SJSA1 (cell line): Measurements from ENCODE around the gene SUV39H2. TPM values are rescaled to one million over a fixed set of nuclear protein-coding genes. Genes with fewer than 3 reads are reported as not detected.
A peak's percentile ranks its signal among the peaks of the same experiment; 100 is the strongest.
"Not testable (repeated sequence)": the region's sequence is repeated elsewhere in the genome, so short reads cannot be mapped to it uniquely, and the experiment has no call there.

Experiments used
- DNase-seq, 2 experiments: peaks; one replicate each; pipeline ENCODE4 v3.0.0-alpha.2; 2015 to 2020; ENCODE audit warnings: low spot score in 2 of 2, low read depth in 1 of 2
- H3K27ac ChIP-seq: fragments of 250-450 bp; sonication (Bioruptor Pico); 2 replicates; pipeline ENCODE4 v1.5.1; 2020; ENCODE audit warnings: mild to moderate bottlenecking, moderate library complexity
- H3K27me3 ChIP-seq: fragments of 250-450 bp; sonication (Bioruptor Pico); replicated peaks from 2 replicates; pipeline ENCODE4 v1.5.1; 2020; ENCODE audit warnings: mild to moderate bottlenecking, moderate library complexity
- H3K36me3 ChIP-seq: fragments of 250-450 bp; sonication (Bioruptor Pico); 2 replicates; pipeline ENCODE4 v1.5.1; 2020; ENCODE audit warnings: mild to moderate bottlenecking
- H3K4me1 ChIP-seq: fragments of 250-450 bp; sonication (Bioruptor Pico); replicated peaks from 2 replicates; pipeline ENCODE4 v1.6.1; 2021; ENCODE audit warnings: mild to moderate bottlenecking
- H3K4me3 ChIP-seq: fragments of 250-450 bp; sonication (Bioruptor Pico); 2 replicates; pipeline ENCODE4 v1.5.1; 2020; ENCODE audit warnings: mild to moderate bottlenecking
- H3K9me3 ChIP-seq: fragments of 250-450 bp; sonication (Bioruptor Pico); replicated peaks from 2 replicates; pipeline ENCODE4 v1.5.1; 2020; ENCODE audit warnings: mild to moderate bottlenecking
- total RNA-seq: library from RNA; depleted of rRNA; stranded (reverse); fragments of >200 nt; shearing (Covaris generic); gene quantifications from 2 replicates; pipeline ENCODE4 v1.2.3, GENCODE V29; 2014

The SUV39H2 gene
- total RNA-seq, 1 experiment from 2014 or later, result 45.1 TPM

DNA sequence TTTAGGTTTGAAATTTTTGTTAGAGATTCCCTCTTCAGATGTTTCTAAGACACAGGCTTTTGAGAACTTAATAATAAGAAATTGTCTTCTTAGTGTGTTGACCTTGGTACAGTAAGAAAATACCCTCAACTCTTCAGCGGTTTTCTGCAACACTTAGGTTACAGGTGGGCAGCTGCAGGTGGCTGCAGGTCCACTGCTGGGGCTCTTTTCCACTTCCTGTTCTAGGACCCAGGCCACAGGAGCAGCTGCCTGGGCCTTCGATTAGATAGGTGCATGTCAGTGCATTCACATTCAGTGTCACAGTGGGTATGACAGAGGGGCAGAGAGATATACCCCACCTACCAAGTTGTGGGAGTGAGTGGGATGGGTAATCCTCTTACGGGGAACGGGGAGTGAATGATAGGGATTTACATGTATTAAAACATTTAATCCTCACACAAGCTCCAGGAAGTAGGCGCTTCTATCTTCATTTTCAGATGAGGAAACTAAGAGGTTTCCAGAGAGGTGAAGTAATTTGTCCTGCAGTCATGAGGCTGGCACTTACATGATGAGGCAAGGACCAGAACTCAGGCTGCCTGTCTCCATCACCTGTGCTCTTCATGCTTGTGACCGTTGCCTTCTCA is 20.2 kb upstream of the SUV39H2 start:
- Histone ChIP-seq H3K4me1 (no peaks in the 10 kb centered on the region), H3K36me3 (peaks cover 56% of the 10 kb centered on the region), H3K9me3 (no peaks in the 10 kb centered on the region), H3K4me3 (no peak overlapping the region), H3K27me3 (no peaks in the 10 kb centered on the region), H3K27ac (no peak overlapping the region)
- DNase-seq, result no peak

DNA sequence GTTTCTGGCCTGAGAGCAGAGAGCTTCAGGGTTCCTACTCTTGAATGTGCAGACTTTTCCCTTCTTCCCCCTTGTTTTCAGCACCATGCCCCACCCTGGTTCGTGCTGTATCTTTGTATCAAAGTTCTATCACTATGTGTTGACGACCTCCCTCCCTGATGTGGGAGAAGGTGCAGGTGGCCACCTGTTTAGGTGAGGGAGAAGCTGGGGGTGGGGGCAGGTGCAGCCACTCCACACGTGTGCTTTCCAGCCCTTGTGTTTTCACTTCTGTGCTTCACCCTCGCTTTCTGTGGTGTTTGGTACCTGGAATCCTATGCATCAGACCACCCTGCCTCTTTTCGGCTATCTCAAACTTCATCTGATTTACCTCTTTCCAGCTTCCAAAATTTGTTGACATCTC is 19.6 kb upstream of the SUV39H2 start:
- H3K36me3 ChIP-seq, result peaks cover 57% of the 10 kb centered on the region
- H3K9me3 ChIP-seq, result no peaks in the 10 kb centered on the region
- no peak for DNase-seq
- H3K4me3 ChIP-seq, result no peak overlapping the region
- H3K27ac ChIP-seq, result no peak overlapping the region
- no peaks in the 10 kb centered on the region for H3K27me3 ChIP-seq
- no peaks in the 10 kb centered on the region for H3K4me1 ChIP-seq

- no peaks in the 10 kb centered on the region for H3K4me1 ChIP-seq
- H3K36me3 ChIP-seq, result peaks cover 52% of the 10 kb centered on the region
- H3K27ac ChIP-seq, result no peak overlapping the region
- DNase-seq, result no peak
- no peaks in the 10 kb centered on the region for H3K27me3 ChIP-seq
- H3K9me3 ChIP-seq, result no peaks in the 10 kb centered on the region
- H3K4me3 ChIP-seq, result no peak overlapping the region
These were observed 18.9 kb upstream of the SUV39H2 start for GRCh38 chr10:14859775-14860174.

DNA sequence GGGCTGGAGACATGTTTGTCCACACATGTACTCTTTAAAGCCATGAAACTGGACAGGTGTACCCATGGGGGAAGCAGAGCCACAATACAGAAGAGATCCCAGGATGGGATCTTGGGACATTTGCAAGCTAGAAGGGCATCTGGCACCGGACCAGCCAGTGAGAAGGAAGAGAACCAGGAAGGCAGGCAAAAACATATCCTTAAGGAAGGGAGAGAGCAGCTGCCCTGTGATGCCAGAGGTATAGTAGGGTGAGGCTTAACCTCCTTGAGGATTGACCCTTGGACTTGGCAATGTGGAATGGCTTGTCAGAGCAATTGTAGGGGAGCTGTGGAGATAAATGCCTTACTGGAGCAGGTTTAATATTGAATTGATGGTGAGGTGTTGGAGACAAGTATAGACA is 17.9 kb upstream of the SUV39H2 start:
- Histone ChIP-seq H3K36me3 (peaks cover 47% of the 10 kb centered on the region), H3K4me1 (no peaks in the 10 kb centered on the region), H3K27me3 (no peaks in the 10 kb centered on the region), H3K9me3 (no peaks in the 10 kb centered on the region), H3K27ac (no peak overlapping the region), H3K4me3 (no peak overlapping the region)
- no peak for DNase-seq

DNA sequence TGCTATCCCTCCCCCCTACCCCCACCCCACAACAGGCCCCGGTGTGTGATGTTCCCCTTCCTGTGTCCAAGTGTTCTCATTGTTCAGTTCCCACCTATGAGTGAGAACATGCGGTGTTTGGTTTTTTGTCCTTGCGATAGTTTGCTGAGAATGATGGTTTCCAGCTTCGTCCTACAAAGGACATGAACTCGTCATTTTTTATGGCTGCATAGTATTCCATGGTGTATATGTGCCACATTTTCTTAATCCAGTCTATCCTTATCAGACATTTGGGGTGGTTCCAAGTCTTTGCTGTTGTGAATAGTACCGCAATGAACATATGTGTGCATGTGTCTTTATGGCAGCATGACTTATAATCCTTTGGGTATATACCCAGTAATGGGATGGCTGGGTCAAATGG is 14.2 kb upstream of the SUV39H2 start:
- not testable (repeated sequence) for DNase-seq, H3K27ac ChIP-seq, H3K4me3 ChIP-seq, H3K27me3 ChIP-seq, H3K9me3 ChIP-seq, H3K4me1 ChIP-seq
- peaks cover 52% of the 10 kb centered on the region for H3K36me3 ChIP-seq

DNA sequence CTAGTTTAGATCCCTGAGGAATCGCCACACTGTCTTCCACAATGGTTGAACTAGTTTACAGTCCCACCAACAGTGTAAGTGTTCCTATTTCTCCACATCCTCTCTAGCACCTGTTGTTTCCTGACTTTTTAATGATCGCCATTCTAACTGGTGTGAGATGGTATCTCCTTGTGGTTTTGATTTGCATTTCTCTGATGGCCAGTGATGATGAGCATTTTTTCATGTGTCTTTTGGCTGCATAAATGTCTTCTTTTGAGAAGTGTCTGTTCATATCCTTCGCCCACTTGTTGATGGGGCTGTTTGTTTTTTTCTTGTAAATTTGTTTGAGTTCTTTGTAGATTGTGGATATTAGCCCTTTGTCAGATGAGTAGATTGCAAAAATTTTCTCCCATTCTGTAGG is 13.8 kb upstream of the SUV39H2 start:
- peaks cover 55% of the 10 kb centered on the region for H3K36me3 ChIP-seq
- H3K27me3 ChIP-seq, DNase-seq, H3K4me3 ChIP-seq, H3K4me1 ChIP-seq, H3K27ac ChIP-seq, H3K9me3 ChIP-seq: not testable (repeated sequence)

DNA sequence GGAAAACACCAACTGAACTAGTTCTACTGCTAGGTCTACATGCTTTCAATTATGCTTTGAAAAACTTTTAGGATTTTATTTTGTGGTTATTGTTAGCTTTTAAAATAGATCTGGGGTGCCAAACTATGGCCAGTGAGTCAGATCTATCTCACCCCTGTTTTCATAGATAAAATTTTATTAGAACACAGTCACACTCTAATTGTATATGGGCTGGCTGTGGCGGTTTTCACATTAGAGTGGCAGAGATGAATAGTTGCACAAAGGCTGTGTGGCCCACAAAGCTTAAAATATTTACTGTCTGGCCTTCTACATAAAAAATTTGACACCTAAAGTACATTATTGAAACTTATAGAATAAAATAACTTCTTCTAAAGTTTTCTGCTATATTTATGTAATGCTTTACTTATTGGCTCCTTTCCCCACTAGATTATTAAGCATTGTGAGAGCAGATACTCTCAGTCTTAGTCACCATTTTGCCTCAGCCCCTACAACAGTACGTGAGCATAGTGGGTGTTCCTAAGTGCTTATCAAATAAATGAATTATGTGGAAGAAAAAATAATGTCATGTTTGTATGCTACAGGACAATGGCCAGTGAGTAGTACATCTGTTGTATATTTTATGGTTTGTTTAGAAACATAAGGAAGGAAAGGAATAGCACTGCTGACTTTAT is 5.4 kb upstream of the SUV39H2 start:
- Histone ChIP-seq H3K27ac (peak overlapping the region; percentile 38), H3K4me1 (peaks cover 17% of the 10 kb centered on the region), H3K36me3 (peaks cover 21% of the 10 kb centered on the region)

GRCh38 chr10:14875941-14876340 is 2.7 kb upstream of the SUV39H2 start:
- no peak for DNase-seq
- Histone ChIP-seq H3K4me3 (no peak overlapping the region), H3K9me3 (no peaks in the 10 kb centered on the region), H3K36me3 (peaks cover 13% of the 10 kb centered on the region), H3K4me1 (peaks cover 24% of the 10 kb centered on the region), H3K27ac (no peak overlapping the region), H3K27me3 (no peaks in the 10 kb centered on the region)

More for the DNA sequence above, 5.4 kb upstream of the SUV39H2 start:
- Histone ChIP-seq H3K4me3 (no peak overlapping the region), H3K9me3 (no peaks in the 10 kb centered on the region), H3K27me3 (no peaks in the 10 kb centered on the region)
- peak; percentile 50 to 85 for DNase-seq

GRCh38 chr10:14876764-14877163 is 1.9 kb upstream of the SUV39H2 start:
- H3K4me1 ChIP-seq, result peaks cover 24% of the 10 kb centered on the region
- H3K27ac ChIP-seq, result no peak overlapping the region
- peaks cover 13% of the 10 kb centered on the region for H3K36me3 ChIP-seq
- H3K9me3 ChIP-seq, result no peaks in the 10 kb centered on the region
- no peak overlapping the region for H3K4me3 ChIP-seq
- no peaks in the 10 kb centered on the region for H3K27me3 ChIP-seq
- no peak for DNase-seq

DNA sequence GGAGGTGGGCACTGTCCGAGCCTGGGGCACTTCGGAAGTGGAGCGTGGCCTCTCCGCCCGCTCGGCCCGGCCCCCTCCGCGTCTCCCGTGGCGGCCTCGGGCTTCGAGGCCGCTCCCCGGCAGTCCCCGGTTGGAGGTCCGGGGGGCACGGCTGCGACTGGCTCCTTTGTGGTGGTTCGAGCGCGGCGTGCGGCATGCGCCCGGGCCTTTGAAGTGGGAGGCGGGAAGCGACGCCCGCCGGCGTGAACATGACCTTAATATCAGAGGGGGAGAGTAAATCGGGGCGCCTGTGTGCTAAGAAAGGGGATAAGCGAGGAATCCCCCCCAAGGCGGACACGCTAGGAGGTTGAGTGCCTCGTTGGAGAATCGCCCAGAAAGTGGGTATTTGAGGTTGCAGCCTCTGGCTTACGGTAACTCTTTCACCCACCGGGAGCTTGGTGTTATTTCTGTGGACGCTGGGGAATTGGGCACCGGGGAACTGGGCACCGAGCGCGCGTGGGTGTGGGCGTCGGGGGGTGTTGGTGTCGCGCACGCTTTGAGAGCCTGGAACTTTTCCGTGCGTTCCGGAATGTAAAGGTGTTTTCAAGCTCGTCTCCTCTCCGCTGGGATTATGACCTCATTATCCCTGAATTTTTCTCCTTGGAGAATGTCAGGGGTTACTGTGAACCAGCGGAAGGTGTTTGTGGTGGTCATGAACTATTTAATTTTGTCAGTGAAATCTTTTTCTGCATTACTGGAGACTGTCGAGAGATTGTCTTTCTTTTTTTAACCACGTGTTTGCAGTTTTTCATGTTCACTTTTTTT is 660 bp downstream of the SUV39H2 start:
- peak in 1 of 2 experiments; percentile 53 for DNase-seq
- Histone ChIP-seq H3K9me3 (no peaks in the 10 kb centered on the region), H3K36me3 (peaks cover 24% of the 10 kb centered on the region), H3K4me3 (peak overlapping the region; percentile 96), H3K4me1 (peaks cover 7% of the 10 kb centered on the region), H3K27me3 (no peaks in the 10 kb centered on the region), H3K27ac (peak overlapping the region; percentile 86)

- DNase-seq, result peak in 1 of 2 experiments; percentile 7
- peak overlapping the region; percentile 96 for H3K4me3 ChIP-seq
- H3K4me1 ChIP-seq, result peaks cover 7% of the 10 kb centered on the region
- H3K27ac ChIP-seq, result no peak overlapping the region
- H3K9me3 ChIP-seq, result no peaks in the 10 kb centered on the region
- H3K27me3 ChIP-seq, result no peaks in the 10 kb centered on the region
- H3K36me3 ChIP-seq, result peaks cover 27% of the 10 kb centered on the region
These were observed 1.2 kb downstream of the SUV39H2 start for GRCh38 chr10:14879928-14880193.

DNA sequence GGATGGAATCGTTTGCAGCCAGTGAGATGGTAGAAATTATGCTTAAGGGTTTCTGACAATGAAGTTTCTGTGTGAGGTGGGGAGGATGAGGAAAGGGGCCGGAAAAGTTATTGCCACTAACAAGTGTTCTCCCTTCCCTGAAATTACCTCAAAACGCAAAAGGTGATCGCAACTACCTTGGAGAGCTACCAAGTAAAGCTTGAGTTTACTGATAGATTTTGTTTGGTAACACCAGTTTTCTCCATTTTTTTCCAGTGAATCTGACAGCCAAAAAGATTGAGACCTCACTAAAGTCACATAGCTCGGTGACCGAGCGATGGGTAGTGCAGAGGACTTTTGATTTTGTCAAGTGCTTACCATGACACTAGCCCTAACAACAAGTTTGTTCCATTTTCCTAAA is 1.6 kb downstream of the SUV39H2 start:
- DNase-seq, result no peak

DNA sequence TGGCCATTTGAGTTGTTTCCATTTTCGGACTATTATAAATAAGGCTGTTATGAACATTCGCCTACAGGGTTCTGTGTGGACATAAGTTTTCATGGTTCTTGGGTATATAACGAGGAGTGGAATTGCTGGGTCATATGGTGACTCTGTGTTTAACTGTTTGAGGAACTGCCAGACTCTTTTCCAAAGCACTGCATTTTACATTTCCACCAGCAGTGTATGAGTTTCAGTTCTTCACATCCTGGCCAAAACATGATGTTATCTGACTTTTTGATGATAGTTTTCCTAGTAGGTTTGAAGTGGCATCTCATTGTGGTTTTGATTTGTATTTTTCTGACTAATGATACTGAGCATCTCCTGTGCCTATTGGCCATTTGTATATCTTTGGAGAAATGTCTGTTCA is 5.4 kb downstream of the SUV39H2 start:
- Histone ChIP-seq H3K36me3 (peaks cover 47% of the 10 kb centered on the region), H3K27ac (no peak overlapping the region), H3K27me3 (no peaks in the 10 kb centered on the region), H3K4me1 (peaks cover 7% of the 10 kb centered on the region), H3K4me3 (no peak overlapping the region), H3K9me3 (no peaks in the 10 kb centered on the region)
- DNase-seq, result no peak

More for the DNA sequence above, 1.6 kb downstream of the SUV39H2 start:
- Histone ChIP-seq H3K9me3 (no peaks in the 10 kb centered on the region), H3K4me3 (peak overlapping the region; percentile 96), H3K36me3 (peaks cover 31% of the 10 kb centered on the region), H3K4me1 (peaks cover 7% of the 10 kb centered on the region), H3K27me3 (no peaks in the 10 kb centered on the region), H3K27ac (no peak overlapping the region)

DNA sequence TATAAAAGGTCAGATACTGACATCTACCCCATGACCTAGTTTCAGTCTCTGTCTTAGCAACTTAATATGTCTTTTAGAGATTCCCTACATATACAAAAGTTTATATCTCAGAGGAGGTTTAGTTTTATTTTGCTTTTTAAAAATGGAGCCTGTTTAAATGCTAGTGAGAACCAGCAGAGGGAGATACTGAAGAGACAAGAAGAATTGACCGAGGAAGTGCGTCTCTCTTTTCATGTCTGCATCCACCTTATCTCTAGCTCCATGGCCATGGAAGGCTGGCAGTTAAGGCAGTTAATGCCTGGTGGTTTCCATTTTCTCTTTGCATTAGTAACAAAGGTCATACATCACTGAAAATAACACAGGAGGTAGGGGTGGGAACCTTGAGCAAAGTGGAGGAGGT is 10.7 kb downstream of the SUV39H2 start:
- DNase-seq, result no peak
- Histone ChIP-seq H3K4me3 (no peak overlapping the region), H3K9me3 (no peaks in the 10 kb centered on the region), H3K4me1 (no peaks in the 10 kb centered on the region), H3K36me3 (peaks cover 39% of the 10 kb centered on the region), H3K27me3 (no peaks in the 10 kb centered on the region), H3K27ac (no peak overlapping the region)
